Body of pancreas (tissue), 4 donors: ENCODE results near the gene SPTSSA. TPM values are rescaled to one million over a fixed set of nuclear protein-coding genes. Genes with fewer than 3 reads are reported as not detected.
"Not testable (repeated sequence)": the region's sequence is repeated elsewhere in the genome, so short reads cannot be mapped to it uniquely, and the experiment has no call there.

ENCODE experiments used
- ATAC-seq: fragments of 150-250 bp; one replicate; pipeline ENCODE4 v1.9.1; 2016
- DNase-seq, 4 donors: peaks; one replicate each; pipeline ENCODE4 v3.0.0-alpha.2; 2019
- H3K27ac ChIP-seq, 4 donors: fragments of 200-600 bp; sonication (generic); 1 replicate in 3 of 4; 2 replicates in 1 of 4; pipeline versions ENCODE4 v1.5.1 to v1.6.1; 2016 to 2019; ENCODE audit warnings: mild to moderate bottlenecking in 1 of 4, mixed read lengths in 1 of 4, moderate library complexity in 1 of 4
- H3K27me3 ChIP-seq, 2 donors: fragments of 200-600 bp; sonication (generic); one replicate each; pipeline ENCODE4 v1.6.0; 2016; ENCODE audit warnings: mild to moderate bottlenecking in 1 of 2
- H3K36me3 ChIP-seq, 2 donors: fragments of 200-600 bp; sonication (generic); replicated peaks in 1 of 2; 2 replicates each; pipeline ENCODE4 v1.5.1; 2016; ENCODE audit warnings: low read depth in 2 of 2; ENCODE audit not compliant: insufficient read depth in 1 of 2
- H3K4me1 ChIP-seq: fragments of 200-600 bp; sonication (generic); one replicate; pipeline ENCODE4 v1.6.0; 2016
- H3K4me3 ChIP-seq, 2 donors: fragments of 200-600 bp; sonication (generic); 1 replicate in 1 of 2; 2 replicates in 1 of 2; pipeline ENCODE4 v1.5.1; 2016 to 2019
- H3K9me3 ChIP-seq, 3 donors: fragments of 200-600 bp; sonication (generic); 1 replicate in 2 of 3; 2 replicates in 1 of 3; pipeline ENCODE4 v1.5.1; 2016
- POLR2A ChIP-seq, 3 donors: fragments of 450-650 bp; IDR thresholded peaks; one replicate each; pipeline ENCODE4 v1.6.1; 2016; ENCODE audit warnings: antibody characterized with exemption in 3 of 3, mild to moderate bottlenecking in 2 of 3
- WGBS, 2 donors: methylation state at CpG; one replicate each; pipeline ENCODE4 v1.1.5; 2017; 5-methylcytosine and 5-hydroxymethylcytosine counted together
- intact Hi-C: fragments of 100-400 bp; cut with DNase I; formaldehyde crosslinking; loops from one replicate; pipeline ENCODE4 v1.15.1; 2023
- total RNA-seq, 2 donors: library from RNA; depleted of rRNA; stranded (reverse); fragments of >200 nt; gene quantifications; one replicate each; pipeline ENCODE4 v1.1.0, GENCODE V29; 2016
- TF ChIP-seq, protein P1 (sequence below), 7 experiments: fragments of 450-650 bp in 4 of 7; fragments of 200-600 bp in 3 of 7; sonication (generic) in 3 of 7; IDR thresholded peaks; one replicate each; pipeline ENCODE4 v1.5.1; 2016 to 2019; ENCODE audit warnings: antibody characterized with exemption in 7 of 7

SPTSSA gene
- total RNA-seq, 2 donors from 2014 or later: 10.5 to 14.5 TPM

DNA sequence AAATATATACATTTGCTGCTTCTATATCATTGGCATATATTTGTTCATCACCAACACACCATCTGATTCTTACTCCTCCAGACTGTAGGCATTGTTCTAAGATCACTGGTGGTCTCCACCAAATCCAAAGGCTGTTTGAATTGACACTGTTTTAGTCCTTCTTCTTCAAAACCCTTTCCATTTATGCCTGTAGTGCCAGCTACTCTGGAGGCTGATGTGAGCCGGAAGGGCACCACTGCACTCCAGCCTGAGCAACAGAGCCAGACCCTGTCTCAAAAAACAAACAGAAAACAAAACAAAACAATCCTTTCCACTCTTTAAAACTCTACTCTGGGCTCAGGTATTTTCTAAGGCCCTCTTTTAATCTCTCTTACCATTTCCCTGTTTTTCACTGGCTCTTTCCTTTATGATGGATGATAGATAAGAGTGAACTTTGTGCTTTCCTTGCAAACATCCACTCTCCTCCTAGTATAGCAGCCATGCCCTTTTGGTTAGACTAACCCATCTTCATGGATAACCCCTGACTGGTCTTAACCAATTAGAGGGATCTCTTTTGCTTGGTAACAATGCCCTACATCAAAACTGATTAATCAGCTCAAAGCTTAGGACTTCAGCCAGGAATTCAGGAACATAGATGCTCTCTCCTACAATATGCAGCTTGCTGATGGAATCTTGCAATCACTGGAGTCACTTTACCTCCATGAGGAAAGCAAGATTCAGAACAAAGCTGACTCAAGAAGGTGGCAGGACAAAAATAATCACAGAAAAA is 24.9 kb downstream of the SPTSSA start:
- TF ChIP-seq, protein P1, sequence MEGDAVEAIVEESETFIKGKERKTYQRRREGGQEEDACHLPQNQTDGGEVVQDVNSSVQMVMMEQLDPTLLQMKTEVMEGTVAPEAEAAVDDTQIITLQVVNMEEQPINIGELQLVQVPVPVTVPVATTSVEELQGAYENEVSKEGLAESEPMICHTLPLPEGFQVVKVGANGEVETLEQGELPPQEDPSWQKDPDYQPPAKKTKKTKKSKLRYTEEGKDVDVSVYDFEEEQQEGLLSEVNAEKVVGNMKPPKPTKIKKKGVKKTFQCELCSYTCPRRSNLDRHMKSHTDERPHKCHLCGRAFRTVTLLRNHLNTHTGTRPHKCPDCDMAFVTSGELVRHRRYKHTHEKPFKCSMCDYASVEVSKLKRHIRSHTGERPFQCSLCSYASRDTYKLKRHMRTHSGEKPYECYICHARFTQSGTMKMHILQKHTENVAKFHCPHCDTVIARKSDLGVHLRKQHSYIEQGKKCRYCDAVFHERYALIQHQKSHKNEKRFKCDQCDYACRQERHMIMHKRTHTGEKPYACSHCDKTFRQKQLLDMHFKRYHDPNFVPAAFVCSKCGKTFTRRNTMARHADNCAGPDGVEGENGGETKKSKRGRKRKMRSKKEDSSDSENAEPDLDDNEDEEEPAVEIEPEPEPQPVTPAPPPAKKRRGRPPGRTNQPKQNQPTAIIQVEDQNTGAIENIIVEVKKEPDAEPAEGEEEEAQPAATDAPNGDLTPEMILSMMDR (IDR thresholded peaks at IDR 0.05): no peak
- no peak for TF ChIP-seq POLR2A (IDR thresholded peaks at IDR 0.05)
- Histone ChIP-seq H3K27me3 (no peaks in the 10 kb centered on the region), H3K27ac (no peak overlapping the region), H3K4me3 (no peak overlapping the region), H3K36me3 (no peaks in the 10 kb centered on the region), H3K4me1 (peaks cover 8% of the 10 kb centered on the region), H3K9me3 (no peaks in the 10 kb centered on the region)
- DNase-seq (no peak), ATAC-seq (no peak)
- intact Hi-C loops: no loop called here
- 88 to 95% methylated on average over 1 of the region's 1 CpG for WGBS, 2 donors

- ATAC-seq: no peak
- no peaks in the 10 kb centered on the region for H3K9me3 ChIP-seq
- no peak overlapping the region for H3K27ac ChIP-seq
- 50 to 59% methylated on average over 1 of the region's 1 CpG for WGBS, 2 donors
- no peak overlapping the region for H3K4me3 ChIP-seq
- intact Hi-C loops: no loop called here
- DNase-seq: no peak
- TF ChIP-seq, protein P1 (IDR thresholded peaks at IDR 0.05): no peak
- no peak for TF ChIP-seq POLR2A (IDR thresholded peaks at IDR 0.05)
- no peaks in the 10 kb centered on the region for H3K27me3 ChIP-seq
- H3K4me1 ChIP-seq: peaks cover 8% of the 10 kb centered on the region
- no peaks in the 10 kb centered on the region for H3K36me3 ChIP-seq
These were observed 25.7 kb downstream of the SPTSSA start for GRCh38 chr14:34436118-34436905.

- no peaks in the 10 kb centered on the region for H3K9me3 ChIP-seq
- intact Hi-C loops: no loop called here
- WGBS, 2 donors: 94 to 98% methylated on average over 2 of the region's 2 CpGs
- DNase-seq (no peak), ATAC-seq (no peak)
- TF ChIP-seq POLR2A (IDR thresholded peaks at IDR 0.05): no peak
- TF ChIP-seq, protein P1 (IDR thresholded peaks at IDR 0.05): no peak
- peaks cover 8% of the 10 kb centered on the region for H3K4me1 ChIP-seq
- no peaks in the 10 kb centered on the region for H3K27me3 ChIP-seq
- H3K27ac ChIP-seq: no peak overlapping the region
- no peaks in the 10 kb centered on the region for H3K36me3 ChIP-seq
- no peak overlapping the region for H3K4me3 ChIP-seq
These were observed 28.1 kb downstream of the SPTSSA start for GRCh38 chr14:34433957-34434356.

- DNase-seq, intact Hi-C loops, H3K27ac ChIP-seq, H3K9me3 ChIP-seq, H3K4me3 ChIP-seq, H3K27me3 ChIP-seq, H3K36me3 ChIP-seq, ATAC-seq: not testable (repeated sequence)
- WGBS, 2 donors: 86 to 87% methylated on average over 5 of the region's 5 CpGs
- peaks cover 28% of the 10 kb centered on the region for H3K4me1 ChIP-seq
These were observed 34.0 kb downstream of the SPTSSA start for GRCh38 chr14:34428102-34428466.
